ENCODE results near the gene SBF2. TPM values are rescaled to one million over a fixed set of nuclear protein-coding genes. Genes with fewer than 3 reads are reported as not detected.

Gene SBF2
- total and polyA plus RNA-seq, 9 of the 15 experiments (the other 6 are each of a cell fraction or from before 2014, with no cell fraction given), result 0.80 to 9.5 (median 5.0) TPM

DNA sequence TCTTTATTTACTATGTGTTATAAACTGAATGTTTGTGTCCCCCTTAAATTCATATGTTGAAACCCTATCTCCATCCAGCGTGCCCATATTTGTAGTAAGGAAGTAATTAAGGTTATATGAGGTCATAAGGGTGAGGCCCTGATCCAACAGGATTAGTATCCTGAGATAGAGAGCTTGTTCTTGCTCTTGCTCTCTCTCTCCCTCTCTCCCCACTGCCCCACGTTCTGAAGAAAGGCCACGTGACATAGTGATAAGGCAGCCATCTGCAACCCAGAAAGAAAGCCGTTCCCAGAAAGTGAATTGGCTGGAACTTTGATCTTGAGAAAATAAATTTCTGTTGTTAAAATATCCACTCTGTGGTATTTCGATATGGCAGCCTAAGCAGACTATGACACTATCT lies 417.7 kb downstream of the SBF2 start:
- Histone ChIP-seq H4K20me1 (replicated peaks; ENCODE audit: control insufficient read depth, insufficient read depth, low read length) (no peaks in the 10 kb centered on the region), H3K79me2 (ENCODE audit: control insufficient read depth, insufficient read depth, low read length) (no peaks in the 10 kb centered on the region), H2AFZ (ENCODE audit: low read depth, low read length) (peak overlapping the region; percentile 57), H3K36me3 (ENCODE audit: control insufficient read depth, insufficient read depth, low read length) (no peaks in the 10 kb centered on the region), H3K4me3 (no peak overlapping the region), H3K27ac (ENCODE audit: extremely low read depth, low read depth, low read length) (no peak overlapping the region), H3K9me1 (ENCODE audit: control insufficient read depth, insufficient read depth, low read length) (no peaks in the 10 kb centered on the region), H3K9ac (ENCODE audit: insufficient read depth in 1 of 2, low read depth in 2 of 2, low read length in 2 of 2) (no peak overlapping the region), H3K9me3 (replicated peaks; ENCODE audit: control insufficient read depth, insufficient read depth, low read depth, low read length) (no peaks in the 10 kb centered on the region), H3K4me2 (ENCODE audit: insufficient read depth, low read length) (no peak overlapping the region), H3K4me1 (replicated peaks in 1 of 2; ENCODE audit: control insufficient read depth in 2 of 2, insufficient read depth in 2 of 2, low read length in 2 of 2) (peaks cover 0 to 4% of the 10 kb centered on the region in 2 experiments; a peak in 1 of 5 replicates), H3K27me3 (ENCODE audit: control insufficient read depth in 2 of 2, insufficient read depth in 2 of 2, low read length in 2 of 2) (no peaks in the 10 kb centered on the region)
- DNase-seq (ENCODE audit: extremely low read depth in 1 of 4, low spot score in 3 of 4), result peak in 2 of 4 experiments; percentile 17 to 47
- FAIRE-seq, result no peak
- intact Hi-C loops (cut with micrococcal nuclease) (no loop called here), in situ Hi-C loops (cut with MboI) (no loop called here)
- WGBS (ENCODE audit: insufficient coverage, low coverage, missing lambda C conversion rate), result 3% methylated on average over 5 of the region's 5 CpGs
- CTCF ChIA-PET (ENCODE audit: low intra/inter-chr PET ratio), result no interaction called here
- POLR2A ChIA-PET, result no interaction called here
- no TSS peak for BruUV-seq (replicated peaks)
- peak; percentile 75 for ATAC-seq
- peak; percentile 74 for TF ChIP-seq L3MBTL2 (IDR thresholded peaks at IDR 0.05)
- TF ChIP-seq JUN (IDR thresholded peaks at IDR 0.05; ENCODE audit: borderline replicate concordance, low read depth, low read length), result 0 out of 2 replicates have a peak, but pooled peaks have one; percentile 24
- TF ChIP-seq JUN (CRISPR knock-in tag; IDR thresholded peaks at IDR 0.05; ENCODE audit: borderline replicate concordance), result no peak
- TF ChIP-seq ARHGAP35 (IDR thresholded peaks at IDR 0.05; ENCODE audit: partially characterized antibody), result no peak
- no peak for TF ChIP-seq HDAC2 (IDR thresholded peaks at IDR 0.05)
- peak; percentile 35 for TF ChIP-seq SMAD4 (CRISPR knock-in tag; conservative IDR thresholded peaks at IDR 0.05)
- TF ChIP-seq, protein P1, sequence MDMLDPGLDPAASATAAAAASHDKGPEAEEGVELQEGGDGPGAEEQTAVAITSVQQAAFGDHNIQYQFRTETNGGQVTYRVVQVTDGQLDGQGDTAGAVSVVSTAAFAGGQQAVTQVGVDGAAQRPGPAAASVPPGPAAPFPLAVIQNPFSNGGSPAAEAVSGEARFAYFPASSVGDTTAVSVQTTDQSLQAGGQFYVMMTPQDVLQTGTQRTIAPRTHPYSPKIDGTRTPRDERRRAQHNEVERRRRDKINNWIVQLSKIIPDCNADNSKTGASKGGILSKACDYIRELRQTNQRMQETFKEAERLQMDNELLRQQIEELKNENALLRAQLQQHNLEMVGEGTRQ (CRISPR knock-in tag; IDR thresholded peaks at IDR 0.05), result peak; percentile 89
- 0 out of 2 replicates have a peak, but pooled peaks have one; percentile 29 for TF ChIP-seq MECOM (CRISPR knock-in tag; IDR thresholded peaks at IDR 0.05)
- TF ChIP-seq CTBP1 (IDR thresholded peaks at IDR 0.05; ENCODE audit: borderline replicate concordance), result no peak
- TF ChIP-seq ATF1 (CRISPR knock-in tag; IDR thresholded peaks at IDR 0.05), result no peak
- 0 out of 2 replicates have a peak, but pooled peaks have one; percentile 25 for TF ChIP-seq ATF1 (tag; IDR thresholded peaks at IDR 0.05)
- peak in 1 of 3 experiments; percentile 19 for TF ChIP-seq YY1 (IDR thresholded peaks at IDR 0.05; ENCODE audit: borderline replicate concordance in 1 of 3, control insufficient read depth in 1 of 3, extremely low read depth in 1 of 3, insufficient read depth in 3 of 3, insufficient read length in 1 of 3, insufficient replicate concordance in 2 of 3, low read depth in 1 of 3, low read length in 2 of 3)
- no peak for TF ChIP-seq U2AF1 (optimal IDR thresholded peaks at IDR 0.05; ENCODE audit: low read depth, low read length)
- TF ChIP-seq RAD51 (IDR thresholded peaks at IDR 0.05; ENCODE audit: borderline replicate concordance, low read depth), result peak; percentile 87
- no peak for TF ChIP-seq CCAR2 (IDR thresholded peaks at IDR 0.05; ENCODE audit: low read depth, low read length)
- peak; percentile 39; the same call in 1 of the 2 replicates for TF ChIP-seq CBFA2T2 (conservative IDR thresholded peaks at IDR 0.05)
- 0 out of 2 replicates have a peak, but pooled peaks have one; percentile 40 for TF ChIP-seq DPF2 (IDR thresholded peaks at IDR 0.05)
- TF ChIP-seq, protein P2, sequence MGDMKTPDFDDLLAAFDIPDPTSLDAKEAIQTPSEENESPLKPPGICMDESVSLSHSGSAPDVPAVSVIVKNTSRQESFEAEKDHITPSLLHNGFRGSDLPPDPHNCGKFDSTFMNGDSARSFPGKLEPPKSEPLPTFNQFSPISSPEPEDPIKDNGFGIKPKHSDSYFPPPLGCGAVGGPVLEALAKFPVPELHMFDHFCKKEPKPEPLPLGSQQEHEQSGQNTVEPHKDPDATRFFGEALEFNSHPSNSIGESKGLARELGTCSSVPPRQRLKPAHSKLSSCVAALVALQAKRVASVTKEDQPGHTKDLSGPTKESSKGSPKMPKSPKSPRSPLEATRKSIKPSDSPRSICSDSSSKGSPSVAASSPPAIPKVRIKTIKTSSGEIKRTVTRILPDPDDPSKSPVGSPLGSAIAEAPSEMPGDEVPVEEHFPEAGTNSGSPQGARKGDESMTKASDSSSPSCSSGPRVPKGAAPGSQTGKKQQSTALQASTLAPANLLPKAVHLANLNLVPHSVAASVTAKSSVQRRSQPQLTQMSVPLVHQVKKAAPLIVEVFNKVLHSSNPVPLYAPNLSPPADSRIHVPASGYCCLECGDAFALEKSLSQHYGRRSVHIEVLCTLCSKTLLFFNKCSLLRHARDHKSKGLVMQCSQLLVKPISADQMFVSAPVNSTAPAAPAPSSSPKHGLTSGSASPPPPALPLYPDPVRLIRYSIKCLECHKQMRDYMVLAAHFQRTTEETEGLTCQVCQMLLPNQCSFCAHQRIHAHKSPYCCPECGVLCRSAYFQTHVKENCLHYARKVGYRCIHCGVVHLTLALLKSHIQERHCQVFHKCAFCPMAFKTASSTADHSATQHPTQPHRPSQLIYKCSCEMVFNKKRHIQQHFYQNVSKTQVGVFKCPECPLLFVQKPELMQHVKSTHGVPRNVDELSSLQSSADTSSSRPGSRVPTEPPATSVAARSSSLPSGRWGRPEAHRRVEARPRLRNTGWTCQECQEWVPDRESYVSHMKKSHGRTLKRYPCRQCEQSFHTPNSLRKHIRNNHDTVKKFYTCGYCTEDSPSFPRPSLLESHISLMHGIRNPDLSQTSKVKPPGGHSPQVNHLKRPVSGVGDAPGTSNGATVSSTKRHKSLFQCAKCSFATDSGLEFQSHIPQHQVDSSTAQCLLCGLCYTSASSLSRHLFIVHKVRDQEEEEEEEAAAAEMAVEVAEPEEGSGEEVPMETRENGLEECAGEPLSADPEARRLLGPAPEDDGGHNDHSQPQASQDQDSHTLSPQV (IDR thresholded peaks at IDR 0.05), result 0 out of 2 replicates have a peak, but pooled peaks have one; percentile 35
